ENCODE results near the gene PIEZO1.

PIEZO1 gene

DNA sequence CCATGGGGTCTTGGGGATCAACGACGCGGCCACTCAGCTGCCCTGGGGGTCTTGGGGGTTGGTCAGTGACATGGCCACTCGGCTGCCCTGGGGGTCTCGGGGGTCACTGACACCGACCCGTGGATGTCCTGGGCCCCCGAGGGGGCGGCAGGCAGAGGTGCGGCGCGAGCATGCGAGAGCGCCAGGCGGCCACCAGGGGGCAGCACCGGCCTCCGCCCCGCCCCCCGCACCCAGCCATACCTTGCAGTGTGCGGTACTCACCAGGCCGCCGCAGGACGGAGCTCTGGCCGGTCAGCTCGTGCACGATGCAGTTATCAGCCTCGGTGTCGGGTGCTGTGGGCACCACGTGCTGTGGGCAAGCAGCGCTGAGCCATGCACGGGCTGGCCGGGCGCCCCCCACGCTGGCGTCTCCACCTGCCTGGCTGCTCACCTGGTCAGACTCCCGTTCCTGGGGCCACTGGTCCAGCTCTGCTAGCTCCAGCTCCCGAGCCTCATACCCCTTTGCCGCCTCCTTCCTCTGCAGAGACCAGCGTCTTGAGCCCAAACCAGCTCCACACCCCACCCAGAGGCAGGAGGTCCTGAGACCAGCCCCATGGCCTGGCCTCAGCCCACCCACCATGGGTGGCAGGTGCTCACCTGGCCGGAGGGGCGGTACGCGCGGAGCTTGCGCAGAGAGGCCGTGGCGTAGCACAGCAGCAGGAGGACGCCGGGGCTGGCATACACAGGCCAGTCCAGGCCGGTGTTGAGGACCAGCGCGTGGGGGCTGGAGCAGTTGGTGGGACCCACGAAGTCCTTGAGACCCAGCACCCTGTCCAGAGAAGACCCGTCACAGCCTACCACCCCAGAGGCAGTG lies 47.5 kb downstream of the PIEZO1 start:
- DNase-seq (ENCODE audit: low read depth, low spot score) = peak; percentile 23

GRCh38 chr16:88736496-88736895 lies 48.5 kb downstream of the PIEZO1 start:
- no peak for DNase-seq (ENCODE audit: low read depth, low spot score)

DNA sequence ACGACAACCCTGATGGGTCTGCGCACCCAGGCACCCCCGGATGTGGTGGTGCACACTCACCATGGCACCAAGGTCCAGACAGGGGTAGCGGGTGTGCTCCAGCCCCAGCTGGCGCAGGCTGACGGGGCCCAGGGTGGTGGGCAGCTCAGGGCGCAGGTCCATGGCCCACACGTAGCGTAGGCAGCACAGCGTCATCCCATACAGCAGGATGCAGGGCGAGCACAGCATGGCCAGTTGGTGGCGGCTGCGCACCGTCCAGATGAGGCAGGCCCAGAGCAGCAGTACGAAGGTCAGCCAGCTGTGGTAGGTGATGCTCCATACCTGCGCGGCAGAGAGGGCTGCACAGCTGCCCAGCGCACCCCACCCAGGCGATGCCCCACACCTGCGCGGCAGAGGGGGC lies 48.9 kb downstream of the PIEZO1 start:
- no peak for DNase-seq (ENCODE audit: low read depth, low spot score)

GRCh38 chr16:88735616-88736015 lies 49.4 kb downstream of the PIEZO1 start:
- DNase-seq (ENCODE audit: low read depth, low spot score) = no peak

GRCh38 chr16:88735121-88735520 lies 49.9 kb downstream of the PIEZO1 start:
- DNase-seq (ENCODE audit: low read depth, low spot score) = no peak

DNA sequence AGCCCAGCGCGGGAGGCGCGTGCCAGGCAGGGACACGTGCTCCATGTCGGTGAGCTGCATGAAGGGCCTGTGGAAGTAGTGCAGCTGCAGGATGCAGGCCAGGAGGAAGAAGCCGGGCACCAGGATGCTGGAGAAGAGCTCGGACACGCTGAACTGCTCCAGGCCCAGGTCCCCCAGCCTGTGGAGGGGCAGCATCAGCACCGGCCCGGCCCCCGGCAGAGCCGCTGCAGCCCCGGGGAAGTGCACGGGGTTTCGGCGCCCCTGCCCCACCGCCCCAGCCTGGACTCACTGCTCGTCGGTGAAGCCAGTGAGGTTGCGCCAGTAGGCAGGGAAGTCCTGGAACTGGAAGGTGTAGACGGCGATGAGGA lies 50.7 kb downstream of the PIEZO1 start:
- DNase-seq (ENCODE audit: low read depth, low spot score) = no peak

- DNase-seq (ENCODE audit: low read depth, low spot score) = no peak
Measured at GRCh38 chr16:88733630-88734360, 51.2 kb downstream of the PIEZO1 start.

GRCh38 chr16:88732961-88733294 lies 52.1 kb downstream of the PIEZO1 start:
- DNase-seq (ENCODE audit: low read depth, low spot score) = no peak

DNA sequence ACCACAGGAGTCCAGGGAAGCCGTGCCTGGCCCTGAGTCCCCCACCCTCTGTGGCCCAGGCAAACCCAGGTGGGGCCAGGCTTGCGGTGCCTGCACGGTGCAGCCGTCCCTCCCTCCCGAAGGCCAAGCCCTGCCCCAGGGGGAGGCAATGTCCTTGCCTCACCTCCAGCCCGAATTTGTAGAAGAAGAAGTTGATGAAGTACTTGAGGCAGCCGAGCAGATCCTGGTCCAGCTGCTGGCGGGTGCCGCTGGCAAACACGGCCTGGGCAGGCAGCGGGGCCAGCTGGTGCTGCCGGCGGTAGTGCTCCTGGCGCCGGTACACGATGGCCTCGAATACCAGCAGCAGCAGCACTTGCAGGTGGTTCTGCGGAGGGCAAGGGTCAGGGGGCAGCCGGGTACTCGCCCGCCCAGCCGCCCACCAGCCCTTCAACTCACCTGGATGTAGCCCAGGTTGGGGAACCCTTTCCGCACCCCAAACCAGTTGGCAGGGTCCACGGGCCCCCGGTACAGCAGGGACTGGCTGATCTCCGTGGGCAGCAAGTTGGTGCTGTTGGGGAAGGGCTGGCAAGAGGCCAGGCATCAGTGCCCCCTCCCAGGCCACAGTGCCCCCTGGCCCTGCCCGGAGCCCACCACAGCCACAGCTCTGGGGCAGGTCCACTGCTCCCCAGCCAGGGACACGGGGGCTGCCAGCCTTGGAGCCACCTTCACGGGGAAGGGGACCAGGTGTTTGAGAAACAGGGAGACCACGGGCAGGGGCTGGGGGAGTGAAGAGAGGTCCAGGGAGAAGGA lies 52.7 kb downstream of the PIEZO1 start:
- DNase-seq (ENCODE audit: low read depth, low spot score) = no peak

DNA sequence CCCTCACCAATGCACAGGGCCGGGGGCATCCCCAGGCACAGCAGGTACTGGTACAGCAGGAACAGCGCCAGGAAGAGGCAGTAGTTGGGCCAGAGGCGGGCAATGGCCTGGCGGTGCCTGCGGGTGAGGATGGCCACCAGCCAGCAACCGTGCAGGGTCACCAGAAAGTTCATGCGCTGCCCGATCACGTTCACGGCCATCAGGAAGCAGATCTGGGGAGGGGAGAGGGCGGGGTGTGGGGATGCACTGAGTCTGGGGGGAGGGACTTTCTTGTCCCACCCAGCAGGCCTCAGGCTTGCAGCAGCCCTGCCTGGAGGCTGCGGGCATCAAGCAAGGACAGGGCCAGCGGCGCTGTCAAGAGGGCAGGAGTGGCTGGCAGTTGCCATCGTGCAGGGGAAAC lies 53.3 kb downstream of the PIEZO1 start:
- DNase-seq (ENCODE audit: low read depth, low spot score) = no peak

- DNase-seq (ENCODE audit: low read depth, low spot score) = no peak
Measured at GRCh38 chr16:88730632-88731607, 54.1 kb downstream of the PIEZO1 start.

- DNase-seq (ENCODE audit: low read depth, low spot score) = no peak
Measured at GRCh38 chr16:88727871-88728270, 57.1 kb downstream of the PIEZO1 start.

DNA sequence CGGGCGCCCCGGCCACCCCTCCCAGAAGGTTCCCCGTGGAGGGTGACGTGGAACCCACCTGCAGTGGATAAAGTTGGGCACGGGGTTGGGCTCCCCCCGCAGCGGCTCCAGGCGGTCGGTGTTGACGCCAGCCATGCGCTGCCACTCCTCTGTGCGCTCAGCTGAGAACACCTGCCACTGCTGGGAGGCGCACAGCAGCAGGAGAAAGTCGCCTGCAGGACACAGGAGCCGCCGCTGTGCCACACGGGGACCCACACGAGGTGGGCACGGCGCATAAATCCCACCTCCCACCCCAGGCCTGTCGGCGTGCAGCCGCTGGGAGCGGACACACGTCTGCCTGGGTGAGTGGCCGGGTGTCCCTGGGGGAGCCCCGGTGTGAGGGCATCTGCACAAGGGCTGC lies 58.0 kb downstream of the PIEZO1 start:
- no peak for DNase-seq (ENCODE audit: low read depth, low spot score)

- DNase-seq (ENCODE audit: low read depth, low spot score) = no peak
Measured at GRCh38 chr16:88726408-88726749, 58.6 kb downstream of the PIEZO1 start.

GRCh38 chr16:88725609-88726407 lies 59.2 kb downstream of the PIEZO1 start:
- DNase-seq (ENCODE audit: low read depth, low spot score) = no peak

GRCh38 chr16:88724855-88725555 lies 60.0 kb downstream of the PIEZO1 start:
- no peak for DNase-seq (ENCODE audit: low read depth, low spot score)

DNA sequence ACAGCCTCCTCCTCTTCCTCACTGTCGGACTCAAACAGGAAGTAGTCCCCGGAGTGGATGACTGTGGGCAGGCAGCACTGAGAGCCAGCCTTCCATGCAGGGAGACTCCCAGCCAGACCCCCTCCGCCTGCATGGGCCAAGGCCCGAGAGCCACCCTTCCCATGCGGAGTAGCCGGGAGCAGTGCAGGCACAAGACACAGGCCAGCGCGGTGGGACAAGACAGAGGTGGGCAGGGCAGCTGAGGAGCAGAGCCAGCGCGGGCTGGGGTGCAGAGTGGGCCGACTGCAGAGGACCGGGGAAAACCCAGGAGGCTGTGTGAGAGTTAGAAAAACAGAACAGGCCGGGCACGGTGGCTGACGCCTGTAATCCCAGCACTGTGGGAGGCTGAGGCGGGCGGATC lies 61.1 kb downstream of the PIEZO1 start:
- no peak for DNase-seq (ENCODE audit: low read depth, low spot score)

GRCh38 chr16:88723507-88723887 lies 61.5 kb downstream of the PIEZO1 start:
- DNase-seq (ENCODE audit: low read depth, low spot score) = no peak

DNA sequence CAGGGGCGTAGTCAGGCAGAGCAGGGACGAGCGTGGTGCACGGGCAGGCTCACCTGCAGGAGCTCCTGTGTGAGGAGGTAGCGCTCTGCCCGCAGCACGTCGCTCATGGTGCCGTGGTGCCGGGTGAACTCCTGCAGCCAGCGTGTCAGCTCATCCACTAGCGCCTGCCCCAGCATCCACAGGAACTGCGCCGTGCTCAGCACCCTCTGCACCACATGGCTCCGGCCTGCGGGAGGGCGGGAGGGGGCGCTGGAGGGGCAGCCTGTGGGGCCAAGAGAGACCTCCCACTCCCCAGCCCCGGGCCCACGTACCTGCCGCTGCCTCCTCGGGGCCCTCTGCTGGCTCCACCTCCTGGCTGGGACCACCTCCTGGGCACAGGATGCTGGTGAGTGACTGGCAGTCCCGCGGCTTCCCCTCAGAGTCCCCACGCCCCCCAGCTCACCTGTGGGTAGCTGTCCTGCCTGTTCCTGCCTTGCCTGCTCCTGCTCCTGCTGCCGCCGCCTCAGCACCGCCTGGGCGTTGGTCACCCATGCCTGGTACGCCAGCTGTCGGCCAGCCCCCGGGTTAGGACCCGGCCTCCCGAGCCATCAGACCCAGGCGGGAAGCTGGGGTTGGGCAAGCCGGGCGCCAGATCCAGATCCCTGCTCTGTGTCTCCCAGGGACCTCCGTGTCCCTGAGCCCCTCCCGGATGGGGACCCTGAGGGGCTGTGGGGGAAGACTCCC lies 62.1 kb downstream of the PIEZO1 start:
- no peak for DNase-seq (ENCODE audit: low read depth, low spot score)

Measured in iPS DF 19.7 (cell line).